GM10266 (cell line): Measurements from ENCODE around the gene C17orf114.
A peak's percentile ranks its signal among the peaks of the same experiment; 100 is the strongest.

Source experiments
- DNase-seq: peaks from one replicate; pipeline ENCODE4 v3.0.0; 2012; ENCODE audit errors: extremely low spot score
- TF ChIP-seq, protein P1 (sequence below): IDR thresholded peaks from 2 replicates; pipeline ENCODE4 v1.5.1; 2012; ENCODE audit warnings: mild to moderate bottlenecking, low read depth; ENCODE audit not compliant: control insufficient read depth, insufficient read depth; ENCODE audit errors: missing control alignments

C17orf114 gene

GRCh38 chr17:4786106-4786511, 16.0 kb downstream of the C17orf114 start, which contains the start of gene VMO1:
Gene VMO1 (minus strand): TSS chr17:4786364. CDS start chr17:4786352, 12 bp downstream.
- TF ChIP-seq, protein P1, sequence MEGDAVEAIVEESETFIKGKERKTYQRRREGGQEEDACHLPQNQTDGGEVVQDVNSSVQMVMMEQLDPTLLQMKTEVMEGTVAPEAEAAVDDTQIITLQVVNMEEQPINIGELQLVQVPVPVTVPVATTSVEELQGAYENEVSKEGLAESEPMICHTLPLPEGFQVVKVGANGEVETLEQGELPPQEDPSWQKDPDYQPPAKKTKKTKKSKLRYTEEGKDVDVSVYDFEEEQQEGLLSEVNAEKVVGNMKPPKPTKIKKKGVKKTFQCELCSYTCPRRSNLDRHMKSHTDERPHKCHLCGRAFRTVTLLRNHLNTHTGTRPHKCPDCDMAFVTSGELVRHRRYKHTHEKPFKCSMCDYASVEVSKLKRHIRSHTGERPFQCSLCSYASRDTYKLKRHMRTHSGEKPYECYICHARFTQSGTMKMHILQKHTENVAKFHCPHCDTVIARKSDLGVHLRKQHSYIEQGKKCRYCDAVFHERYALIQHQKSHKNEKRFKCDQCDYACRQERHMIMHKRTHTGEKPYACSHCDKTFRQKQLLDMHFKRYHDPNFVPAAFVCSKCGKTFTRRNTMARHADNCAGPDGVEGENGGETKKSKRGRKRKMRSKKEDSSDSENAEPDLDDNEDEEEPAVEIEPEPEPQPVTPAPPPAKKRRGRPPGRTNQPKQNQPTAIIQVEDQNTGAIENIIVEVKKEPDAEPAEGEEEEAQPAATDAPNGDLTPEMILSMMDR, result no peak
- DNase-seq, result no peak

GRCh38 chr17:4785311-4786105, 16.6 kb downstream of the C17orf114 start:
- TF ChIP-seq, protein P1, result no peak
- DNase-seq, result no peak

DNA sequence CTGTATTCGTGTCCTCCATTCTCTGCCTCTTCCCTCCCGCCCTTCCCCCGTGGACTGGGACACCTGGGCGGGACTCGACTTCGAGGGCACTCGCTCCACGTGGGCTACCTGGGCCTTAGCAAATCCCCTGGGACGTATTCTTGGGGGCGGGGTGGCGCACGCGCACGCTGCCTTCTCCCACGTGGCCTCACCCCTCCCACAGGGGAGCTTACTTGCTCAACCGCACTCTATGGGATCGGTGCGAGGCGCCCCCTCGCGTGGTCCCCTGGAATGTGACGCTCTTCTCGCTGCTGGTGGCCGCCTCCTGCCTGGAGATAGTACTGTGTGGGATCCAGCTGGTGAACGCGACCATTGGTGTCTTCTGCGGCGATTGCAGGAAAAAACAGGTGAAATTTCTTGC, 19.5 kb downstream of the C17orf114 start:
- TF ChIP-seq, protein P1, result peak; percentile 13
- no peak for DNase-seq

DNA sequence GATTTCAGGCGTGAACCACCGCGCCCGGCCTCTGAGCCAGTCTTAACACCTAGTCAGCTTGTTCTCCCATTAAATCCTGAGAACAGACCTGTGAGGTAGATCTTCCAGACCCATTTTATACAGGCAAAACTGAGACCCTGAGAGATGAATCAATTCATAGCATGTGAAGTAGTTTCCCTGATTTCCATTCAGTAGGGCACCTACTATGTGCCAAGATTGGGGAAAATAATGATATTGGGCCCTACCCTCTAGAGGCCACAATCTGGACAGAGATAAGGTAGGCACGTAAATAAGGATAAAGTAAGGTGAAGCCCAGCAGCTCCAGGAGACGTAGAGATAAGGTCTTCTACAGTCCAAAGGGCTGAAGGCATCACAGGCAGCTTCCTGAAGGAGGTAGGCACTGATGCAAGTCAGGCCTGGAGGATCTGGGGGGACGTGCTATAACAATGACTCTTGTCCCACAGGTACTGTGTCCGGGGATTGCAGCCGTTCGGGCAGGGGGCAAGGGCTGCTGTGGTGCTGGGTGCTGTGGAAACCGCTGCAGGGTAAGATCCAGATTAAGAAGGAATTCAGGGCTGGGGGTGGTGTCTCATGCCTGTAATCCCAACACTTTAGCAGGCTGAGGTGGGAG, 21.7 kb downstream of the C17orf114 start:
- no peak for DNase-seq
- TF ChIP-seq, protein P1, result no peak

DNA sequence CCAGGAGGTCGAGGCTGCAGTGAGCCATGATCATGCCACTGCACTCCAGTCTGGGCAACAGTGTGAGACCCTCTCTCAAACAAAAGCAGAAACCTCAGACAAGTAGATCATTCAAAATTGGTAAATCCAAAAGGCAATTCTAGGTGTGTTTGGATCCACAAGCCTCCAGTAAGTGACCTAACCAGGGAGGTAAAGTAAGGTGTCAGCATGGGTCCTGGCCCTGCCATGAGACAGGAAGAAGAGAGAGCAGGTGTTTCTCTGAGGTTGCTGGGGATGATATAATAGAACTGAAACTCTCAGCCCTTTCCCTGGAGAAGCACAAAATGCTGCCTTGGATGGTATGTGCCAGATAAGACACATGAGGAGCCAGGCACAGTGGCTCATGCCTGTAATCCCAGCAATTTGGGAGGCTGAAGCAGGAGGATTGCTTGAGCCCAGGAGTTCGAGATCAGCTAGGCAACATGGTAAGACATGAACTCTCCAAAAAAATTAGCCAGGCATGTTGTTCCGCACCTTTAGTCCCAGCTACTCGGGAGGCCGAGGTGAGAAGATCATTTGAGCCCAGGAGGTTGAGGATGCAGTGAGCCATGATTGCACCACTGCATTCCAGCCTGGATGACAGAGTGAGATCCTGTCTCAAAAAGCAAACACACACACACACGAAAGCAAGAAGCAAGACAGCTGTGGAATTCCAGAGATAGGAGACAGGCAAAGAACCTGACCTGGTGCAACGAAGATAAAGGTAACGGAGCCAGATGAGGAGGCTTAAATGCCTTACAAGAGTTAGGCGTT, 24.0 kb downstream of the C17orf114 start:
- TF ChIP-seq, protein P1, result no peak
- no peak for DNase-seq

DNA sequence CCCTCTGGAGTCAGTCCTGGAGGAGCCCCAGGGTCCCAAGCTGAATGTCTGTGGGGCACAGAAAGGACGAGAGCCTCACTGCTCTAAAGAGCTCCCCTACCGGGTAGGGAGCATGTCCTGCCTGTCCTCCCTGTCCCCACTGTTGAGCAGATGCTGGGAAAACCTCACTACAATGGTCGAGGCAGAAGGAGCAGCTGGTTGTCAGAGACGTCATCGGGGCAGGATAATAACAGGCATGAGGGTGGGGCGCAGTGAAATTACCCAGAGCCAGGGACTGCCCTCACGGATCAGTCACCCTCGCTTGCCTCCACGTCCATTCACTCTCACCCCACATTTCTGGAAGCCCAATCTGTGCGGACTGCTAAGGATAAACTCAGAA, 29.9 kb downstream of the C17orf114 start:
- TF ChIP-seq, protein P1, result no peak
- no peak for DNase-seq
